Ascending aorta (tissue), 2 donors: Measurements from ENCODE around the gene VEZT. TPM values are rescaled to one million over a fixed set of nuclear protein-coding genes. Genes with fewer than 3 reads are reported as not detected.
"Not testable (repeated sequence)": the region's sequence is repeated elsewhere in the genome, so short reads cannot be mapped to it uniquely, and the experiment has no call there.

ENCODE experiments used
- DNase-seq, 2 donors: peaks; one replicate each; pipeline ENCODE4 v3.0.0-alpha.2; 2019; ENCODE audit warnings: low spot score in 2 of 2
- H3K27ac ChIP-seq, 2 donors: fragments of 200-600 bp; sonication (generic); one replicate each; pipeline ENCODE4 v1.5.1; 2016 to 2017; ENCODE audit warnings: mild to moderate bottlenecking in 1 of 2
- H3K27me3 ChIP-seq: fragments of 200-600 bp; sonication (generic); one replicate; pipeline ENCODE4 v1.5.1; 2017
- H3K36me3 ChIP-seq, 2 donors: fragments of 200-600 bp; sonication (generic); one replicate each; pipeline ENCODE4 v1.5.1; 2016
- H3K4me1 ChIP-seq, 2 donors: fragments of 200-600 bp; sonication (generic); one replicate each; pipeline ENCODE4 v1.5.1; 2016 to 2017; ENCODE audit warnings: mild to moderate bottlenecking in 1 of 2
- H3K4me3 ChIP-seq, 2 donors: fragments of 200-600 bp; sonication (generic); one replicate each; pipeline ENCODE4 v1.5.1; 2016 to 2017; ENCODE audit warnings: mild to moderate bottlenecking in 1 of 2
- H3K9me3 ChIP-seq, 2 donors: fragments of 200-600 bp; sonication (generic); one replicate each; pipeline ENCODE4 v1.5.1; 2016
- CTCF ChIP-seq, 3 experiments: fragments of 200-600 bp in 2 of 3; fragments of 450-650 bp in 1 of 3; sonication (generic) in 2 of 3; IDR thresholded peaks; one replicate each; pipeline ENCODE4 v1.5.1; 2016 to 2019; ENCODE audit warnings: antibody characterized with exemption in 3 of 3, mild to moderate bottlenecking in 1 of 3, moderate library complexity in 1 of 3
- intact Hi-C: fragments of 100-400 bp; cut with DNase I; formaldehyde crosslinking; loops from one replicate; pipeline ENCODE4 v1.15.1; 2023
- total RNA-seq: library from RNA; depleted of rRNA; stranded (reverse); fragments of >200 nt; gene quantifications from one replicate; pipeline ENCODE4 v1.1.0, GENCODE V29; 2016

Gene VEZT
- total RNA-seq, 1 donor from 2014 or later: 141 TPM

- Histone ChIP-seq H3K27me3 (no peaks in the 10 kb centered on the region), H3K27ac (no peak overlapping the region), H3K9me3 (no peaks in the 10 kb centered on the region), H3K4me3 (no peak overlapping the region), H3K4me1 (peaks cover 0 to 2% of the 10 kb centered on the region in 2 donors), H3K36me3 (no peaks in the 10 kb centered on the region)
- no peak for TF ChIP-seq CTCF (IDR thresholded peaks at IDR 0.05)
- intact Hi-C loops: no loop called here
- DNase-seq: no peak
Measured at GRCh38 chr12:95319694-95320331, 102.2 kb downstream of the VEZT start.

- Histone ChIP-seq H3K9me3 (no peaks in the 10 kb centered on the region), H3K36me3 (no peaks in the 10 kb centered on the region), H3K4me1 (peaks cover 0 to 2% of the 10 kb centered on the region in 2 donors), H3K27me3 (no peaks in the 10 kb centered on the region), H3K27ac (no peak overlapping the region), H3K4me3 (no peak overlapping the region)
- intact Hi-C loops: no loop called here
- no peak for TF ChIP-seq CTCF (IDR thresholded peaks at IDR 0.05)
- DNase-seq: no peak
Measured at GRCh38 chr12:95321516-95322246, 104.1 kb downstream of the VEZT start.

GRCh38 chr12:95322326-95322725 is 104.7 kb downstream of the VEZT start:
- peaks cover 0 to 2% of the 10 kb centered on the region in 2 donors for H3K4me1 ChIP-seq
- H3K36me3 ChIP-seq: no peaks in the 10 kb centered on the region
- DNase-seq: no peak
- no peak for TF ChIP-seq CTCF (IDR thresholded peaks at IDR 0.05)
- intact Hi-C loops: no loop called here
- no peak overlapping the region for H3K27ac ChIP-seq
- no peaks in the 10 kb centered on the region for H3K27me3 ChIP-seq
- H3K4me3 ChIP-seq: no peak overlapping the region
- no peaks in the 10 kb centered on the region for H3K9me3 ChIP-seq

GRCh38 chr12:95323212-95323611 is 105.6 kb downstream of the VEZT start:
- no peak overlapping the region for H3K27ac ChIP-seq
- intact Hi-C loops: no loop called here
- no peaks in the 10 kb centered on the region for H3K27me3 ChIP-seq
- TF ChIP-seq CTCF (IDR thresholded peaks at IDR 0.05): no peak
- no peak for DNase-seq
- H3K36me3 ChIP-seq: no peaks in the 10 kb centered on the region
- peaks cover 0 to 2% of the 10 kb centered on the region in 2 donors for H3K4me1 ChIP-seq
- no peaks in the 10 kb centered on the region for H3K9me3 ChIP-seq
- no peak overlapping the region for H3K4me3 ChIP-seq

GRCh38 chr12:95324246-95324645 is 106.6 kb downstream of the VEZT start:
- intact Hi-C loops, H3K27me3 ChIP-seq, H3K9me3 ChIP-seq, H3K4me3 ChIP-seq, H3K4me1 ChIP-seq, DNase-seq, H3K27ac ChIP-seq, H3K36me3 ChIP-seq: not testable (repeated sequence)

GRCh38 chr12:95325501-95325900 is 107.9 kb downstream of the VEZT start:
- Histone ChIP-seq H3K27me3 (no peaks in the 10 kb centered on the region), H3K4me1 (peaks cover 0 to 2% of the 10 kb centered on the region in 2 donors), H3K4me3 (no peak overlapping the region), H3K27ac (no peak overlapping the region), H3K9me3 (no peaks in the 10 kb centered on the region), H3K36me3 (no peaks in the 10 kb centered on the region)
- TF ChIP-seq CTCF (IDR thresholded peaks at IDR 0.05): no peak
- DNase-seq: no peak
- intact Hi-C loops: no loop called here
